Stimulated activated CD8-positive, alpha-beta memory T cell treated with anti-CD3 and anti-CD28 coated beads, Interleukin-2, amount 100 ng/mL, for 1 hour (primary cell): Measurements from ENCODE around the gene DDT.
"Not testable (repeated sequence)": the region's sequence is repeated elsewhere in the genome, so short reads cannot be mapped to it uniquely, and the experiment has no call there.

Experiments
- DNase-seq, 2 donors: peaks; one replicate each; pipeline ENCODE4 v3.0.0-alpha.2; 2020; ENCODE audit warnings: low read depth in 2 of 2

The DDT gene

GRCh38 chr22:23974345-23974744, at the start of gene DDT:
Gene DDT (minus strand): TSS chr22:23974441. CDS start chr22:23974414, 27 bp downstream.
- not testable (repeated sequence) for DNase-seq

GRCh38 chr22:24023204-24023789, 49.1 kb upstream of the DDT start:
- DNase-seq = no peak

- DNase-seq = no peak
These were observed 47.1 kb upstream of the DDT start for GRCh38 chr22:24021304-24021703.

- no peak for DNase-seq
These were observed 41.9 kb upstream of the DDT start for GRCh38 chr22:24016156-24016555.

- DNase-seq = no peak
These were observed 37.5 kb upstream of the DDT start for GRCh38 chr22:24011735-24012068.

GRCh38 chr22:24010018-24010391, 35.8 kb upstream of the DDT start:
- no peak for DNase-seq

GRCh38 chr22:24009227-24010017, 35.2 kb upstream of the DDT start:
- DNase-seq = no peak

- no peak for DNase-seq
These were observed 34.4 kb upstream of the DDT start for GRCh38 chr22:24008381-24009226.

- DNase-seq = no peak
These were observed 33.7 kb upstream of the DDT start for GRCh38 chr22:24008022-24008283.

- no peak for DNase-seq
These were observed 33.2 kb upstream of the DDT start for GRCh38 chr22:24007253-24008021.

GRCh38 chr22:24006914-24007214, 32.6 kb upstream of the DDT start:
- DNase-seq = no peak

- no peak for DNase-seq
These were observed 32.1 kb upstream of the DDT start for GRCh38 chr22:24006207-24006913.

- DNase-seq = no peak
These were observed 31.0 kb upstream of the DDT start, which contains the start of gene GSTT4 for GRCh38 chr22:24005201-24005600. Gene GSTT4 (minus strand): TSS chr22:24005453. CDS start chr22:24005356, 97 bp downstream.

GRCh38 chr22:24003887-24004286, 29.6 kb upstream of the DDT start:
- no peak for DNase-seq

GRCh38 chr22:24002851-24003250, 28.6 kb upstream of the DDT start:
- DNase-seq = no peak

GRCh38 chr22:24002272-24002671, 28.0 kb upstream of the DDT start:
- DNase-seq = no peak

- DNase-seq = no peak
These were observed 27.1 kb upstream of the DDT start for GRCh38 chr22:24001314-24001713.

GRCh38 chr22:23999779-24000178, 25.5 kb upstream of the DDT start:
- DNase-seq = not testable (repeated sequence)

GRCh38 chr22:23997092-23997491, 22.9 kb upstream of the DDT start:
- DNase-seq = no peak

- DNase-seq = not testable (repeated sequence)
These were observed 19.4 kb upstream of the DDT start for GRCh38 chr22:23993581-23994177.

- DNase-seq = not testable (repeated sequence)
These were observed 18.8 kb upstream of the DDT start for GRCh38 chr22:23993080-23993479.
